ENCODE measurements around the gene VPS36. TPM values are rescaled to one million over a fixed set of nuclear protein-coding genes. Genes with fewer than 3 reads are reported as not detected.

Gene VPS36
- total RNA-seq, 1 experiment from 2014 or later, result 29.2 TPM

GRCh38 chr13:52419080-52419479, 31.4 kb downstream of the VPS36 start:
- H3K4me1 Mint-ChIP-seq, result no peaks in the 10 kb centered on the region
- H3K23ac ChIP-seq (ENCODE audit: insufficient read length, low read depth, low read length), result no peak overlapping the region
- no peaks in the 10 kb centered on the region for H4K20me1 ChIP-seq (ENCODE audit: control insufficient read depth, insufficient read depth, insufficient read length)
- no peak overlapping the region for H2BK120ac ChIP-seq (ENCODE audit: low read depth, low read length, poor library complexity, severe bottlenecking)
- no peak overlapping the region for H4K5ac ChIP-seq (ENCODE audit: insufficient read length, low read depth, low read length)
- H3K14ac ChIP-seq (ENCODE audit: insufficient read depth, low read length), result no peak overlapping the region
- no peak overlapping the region for H2BK15ac ChIP-seq (ENCODE audit: low read depth, low read length)
- no CpG with 5 or more reads among the region's 1 CpG for WGBS (ENCODE audit: extremely low coverage, insufficient read length, low lambda C conversion rate)
- peaks cover 11 to 53% (median 38%) of the 10 kb centered on the region in 3 experiments; a peak in 6 of 7 replicates for H3K36me3 Mint-ChIP-seq (ENCODE audit: insufficient read depth in 1 of 3, low read depth in 3 of 3)
- H3K27me3 Mint-ChIP-seq (ENCODE audit: low read depth), result no peaks in the 10 kb centered on the region
- no peaks in the 10 kb centered on the region for H3K4me1 ChIP-seq (ENCODE audit: insufficient read depth, low read length)
- H3K56ac ChIP-seq (ENCODE audit: insufficient read length, low read depth, low read length), result no peak overlapping the region
- H2AK5ac ChIP-seq (ENCODE audit: insufficient read length, low read length), result no peak overlapping the region
- no peaks in the 10 kb centered on the region for H3K79me2 ChIP-seq (ENCODE audit: insufficient read depth, low read length)
- no peak overlapping the region for H3K27ac ChIP-seq (ENCODE audit: insufficient read length, low read depth, low read length)
- no peak overlapping the region for H2BK20ac ChIP-seq (ENCODE audit: low read depth, low read length, poor library complexity, severe bottlenecking)
- no peak overlapping the region for H4K8ac ChIP-seq (replicated peaks; ENCODE audit: insufficient read length, low read depth, low read length)
- no peak overlapping the region for H3T11ph ChIP-seq (ENCODE audit: low read length)
- no peaks in the 10 kb centered on the region for H3K27me3 ChIP-seq (ENCODE audit: insufficient read depth, low read length)
- no peak overlapping the region for H4K91ac ChIP-seq (ENCODE audit: insufficient read length, low read depth, low read length)
- H3K4me2 ChIP-seq (ENCODE audit: insufficient read depth, insufficient read length, low read length), result no peak overlapping the region
- no peak for DNase-seq
- H3K27ac Mint-ChIP-seq, result no peak overlapping the region
- H3K9ac ChIP-seq (ENCODE audit: extremely low read depth, insufficient read length, low read length), result no peak overlapping the region
- no peak overlapping the region for H3K4me3 Mint-ChIP-seq
- H2BK5ac ChIP-seq (ENCODE audit: insufficient read length, low read length), result no peak overlapping the region
- H3K23me2 ChIP-seq (ENCODE audit: insufficient read length, low read depth, low read length, poor library complexity, severe bottlenecking), result no peaks in the 10 kb centered on the region
- H3K4ac ChIP-seq (ENCODE audit: low read depth, low read length), result no peak overlapping the region
- no peaks in the 10 kb centered on the region for H3K79me1 ChIP-seq (ENCODE audit: insufficient read depth, low read depth, low read length, poor library complexity, severe bottlenecking)
- no peaks in the 10 kb centered on the region for H3K9me3 Mint-ChIP-seq
- H3K9me3 ChIP-seq (ENCODE audit: control insufficient read depth, low read depth, low read length), result no peaks in the 10 kb centered on the region
- no peak overlapping the region for H2AFZ ChIP-seq (ENCODE audit: low read length)
- no peak for TF ChIP-seq CTCF (conservative IDR thresholded peaks at IDR 0.05)
- no peak overlapping the region for H2BK12ac ChIP-seq (ENCODE audit: insufficient read length, low read depth, low read length)
- H3K18ac ChIP-seq (ENCODE audit: insufficient read length, low read depth, low read length), result no peak overlapping the region
